LNCaP clone FGC (cell line): Measurements from ENCODE around the gene UGT1A3.

Experiments used
- DNase-seq: peaks from one replicate; pipeline ENCODE4 v3.0.0-alpha.2; 2011; ENCODE audit warnings: low read depth
- H3K4me3 ChIP-seq: 2 replicates; pipeline ENCODE4 v1.5.1; 2011; ENCODE audit warnings: mild to moderate bottlenecking, low read depth, low read length, control low read depth
- TF ChIP-seq, protein P1 (sequence below): IDR thresholded peaks from 2 replicates; pipeline ENCODE4 v1.5.1; 2012; ENCODE audit warnings: mild to moderate bottlenecking; ENCODE audit not compliant: control insufficient read depth, insufficient read depth; ENCODE audit errors: extremely low read depth

UGT1A3 gene

DNA sequence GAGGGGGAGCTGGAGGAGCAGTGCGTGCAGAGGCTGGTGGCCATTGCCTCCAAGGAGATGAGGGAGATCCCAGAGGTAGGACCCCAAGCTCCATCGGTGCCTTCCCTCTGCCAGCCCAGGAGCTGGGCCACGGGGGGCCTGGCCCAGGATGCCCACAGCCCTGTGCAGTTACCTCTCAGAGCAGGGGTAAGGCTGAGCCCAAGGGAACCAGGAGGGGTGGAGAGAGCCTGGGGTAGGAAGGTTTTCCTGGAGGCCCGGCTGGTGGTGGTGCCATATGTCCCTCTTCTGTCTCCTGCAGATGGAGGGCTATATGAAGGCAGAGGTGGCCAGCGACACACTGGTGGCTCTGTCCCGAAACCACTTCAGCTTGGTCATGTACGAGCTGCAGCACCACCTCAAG lies 60.7 kb downstream of the UGT1A3 start:
- no peak for DNase-seq
- TF ChIP-seq, protein P1, sequence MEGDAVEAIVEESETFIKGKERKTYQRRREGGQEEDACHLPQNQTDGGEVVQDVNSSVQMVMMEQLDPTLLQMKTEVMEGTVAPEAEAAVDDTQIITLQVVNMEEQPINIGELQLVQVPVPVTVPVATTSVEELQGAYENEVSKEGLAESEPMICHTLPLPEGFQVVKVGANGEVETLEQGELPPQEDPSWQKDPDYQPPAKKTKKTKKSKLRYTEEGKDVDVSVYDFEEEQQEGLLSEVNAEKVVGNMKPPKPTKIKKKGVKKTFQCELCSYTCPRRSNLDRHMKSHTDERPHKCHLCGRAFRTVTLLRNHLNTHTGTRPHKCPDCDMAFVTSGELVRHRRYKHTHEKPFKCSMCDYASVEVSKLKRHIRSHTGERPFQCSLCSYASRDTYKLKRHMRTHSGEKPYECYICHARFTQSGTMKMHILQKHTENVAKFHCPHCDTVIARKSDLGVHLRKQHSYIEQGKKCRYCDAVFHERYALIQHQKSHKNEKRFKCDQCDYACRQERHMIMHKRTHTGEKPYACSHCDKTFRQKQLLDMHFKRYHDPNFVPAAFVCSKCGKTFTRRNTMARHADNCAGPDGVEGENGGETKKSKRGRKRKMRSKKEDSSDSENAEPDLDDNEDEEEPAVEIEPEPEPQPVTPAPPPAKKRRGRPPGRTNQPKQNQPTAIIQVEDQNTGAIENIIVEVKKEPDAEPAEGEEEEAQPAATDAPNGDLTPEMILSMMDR, result no peak
- H3K4me3 ChIP-seq, result no peak overlapping the region

DNA sequence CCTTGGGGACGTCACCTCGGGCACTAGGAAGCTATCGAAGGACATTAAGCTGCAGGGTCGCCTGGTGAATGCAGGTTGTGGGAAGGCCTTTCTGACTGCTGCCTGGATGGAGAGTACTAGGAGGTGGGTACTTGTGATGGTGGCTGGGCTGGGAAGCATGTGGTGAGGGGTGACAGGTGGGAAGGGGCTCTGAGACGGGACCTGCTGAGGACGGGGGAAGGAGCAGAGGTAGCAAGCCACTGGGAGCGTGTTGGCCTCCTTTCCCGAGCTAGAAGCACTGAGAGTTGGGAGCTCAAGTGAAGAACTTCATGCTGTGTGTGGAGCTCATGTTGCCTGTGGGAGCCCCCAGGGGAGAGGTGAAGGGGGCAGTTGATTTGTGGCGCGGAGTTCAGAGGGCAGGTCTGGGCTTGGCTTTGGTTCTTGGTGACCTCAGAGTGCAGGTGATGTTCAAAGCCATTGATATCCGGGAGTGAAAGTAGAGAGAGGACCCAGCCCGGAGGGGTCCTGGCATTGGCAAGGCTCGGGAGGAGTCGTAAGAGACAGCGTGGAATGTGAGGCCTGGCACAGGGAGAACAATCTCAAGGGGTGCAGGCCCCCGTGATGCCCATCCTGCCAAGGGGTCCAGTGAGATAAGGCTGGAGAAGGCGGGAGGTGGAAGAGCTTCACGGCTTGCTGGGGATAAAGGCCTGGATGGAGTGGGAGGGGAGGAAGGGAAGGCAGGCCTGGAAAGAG lies 62.5 kb downstream of the UGT1A3 start:
- TF ChIP-seq, protein P1, result no peak
- H3K4me3 ChIP-seq, result no peak overlapping the region
- no peak for DNase-seq

DNA sequence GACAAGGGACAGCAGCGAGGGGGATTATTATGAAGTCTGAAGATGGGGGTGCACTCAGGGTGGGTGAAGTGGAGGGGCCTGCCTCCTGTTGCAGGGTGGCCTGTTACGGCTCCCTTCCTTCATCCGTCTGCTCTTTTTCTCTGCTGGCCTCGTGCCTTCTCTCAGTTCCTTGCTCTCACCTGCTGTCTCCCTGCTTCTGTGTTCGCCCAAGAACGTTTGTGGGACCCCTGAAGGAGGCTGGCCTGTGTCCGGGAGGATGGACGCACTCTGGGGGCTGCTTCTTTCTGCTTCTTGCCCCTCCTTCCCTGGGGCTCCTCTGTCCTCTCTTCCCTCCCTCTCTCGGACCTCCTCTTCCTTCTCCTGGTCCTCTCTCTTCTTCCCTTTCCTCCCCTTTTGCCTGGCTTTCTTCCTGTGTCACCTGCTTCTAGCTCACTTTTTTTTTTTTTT lies 63.1 kb downstream of the UGT1A3 start:
- TF ChIP-seq, protein P1, result no peak
- no peak overlapping the region for H3K4me3 ChIP-seq
- DNase-seq, result no peak

DNA sequence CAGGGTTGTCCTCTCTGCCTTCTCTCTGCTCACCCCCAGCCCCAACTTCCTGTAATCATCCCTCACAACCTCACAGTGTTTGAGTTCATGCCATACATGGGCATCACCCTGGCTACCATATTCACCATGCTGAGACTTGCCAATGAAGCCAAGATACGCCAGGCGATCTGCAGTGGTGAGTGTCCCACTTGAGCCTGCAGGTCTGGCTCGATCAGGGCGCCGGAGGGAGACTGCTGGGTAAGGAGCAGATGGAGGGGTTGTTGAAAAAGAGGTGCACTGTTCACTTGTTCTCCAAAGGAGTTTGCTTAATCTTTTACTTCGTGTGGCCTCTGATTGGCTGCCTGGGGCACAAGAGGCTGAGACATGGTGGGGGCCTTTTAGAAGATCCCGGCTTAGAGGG lies 63.9 kb downstream of the UGT1A3 start:
- TF ChIP-seq, protein P1, result no peak
- H3K4me3 ChIP-seq, result no peak overlapping the region
- DNase-seq, result no peak

DNA sequence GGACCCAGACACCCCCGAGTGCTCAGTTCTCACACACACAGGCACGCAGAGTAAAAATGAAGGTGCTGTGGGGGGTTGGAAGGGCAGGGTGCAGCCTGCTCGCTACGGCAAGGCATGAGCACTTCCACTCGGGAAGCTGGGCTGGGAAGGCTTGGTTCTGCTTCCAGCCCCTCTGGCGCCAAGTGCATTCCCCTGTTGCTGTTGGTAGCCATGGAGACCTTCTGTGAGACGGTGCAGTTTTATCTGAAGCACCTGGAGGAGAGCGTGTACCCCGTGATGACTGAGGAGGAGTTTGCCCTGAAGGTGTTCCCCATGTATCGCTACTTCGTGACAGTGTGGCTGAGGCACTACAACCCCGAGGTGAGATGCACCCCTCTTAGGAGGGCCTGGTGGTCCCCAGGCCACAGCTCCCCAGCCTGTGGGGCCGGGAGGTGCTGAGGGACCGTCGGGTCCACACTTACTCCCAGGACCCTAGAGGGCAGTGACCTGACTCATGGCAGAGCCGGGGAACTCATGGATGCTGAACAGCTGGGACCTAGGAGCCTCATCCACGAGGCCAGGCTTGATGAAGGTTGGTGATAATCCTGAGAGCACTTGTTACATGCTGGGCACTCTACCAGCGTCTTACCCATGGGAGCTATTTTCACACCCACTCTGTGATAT lies 64.8 kb downstream of the UGT1A3 start:
- DNase-seq, result no peak
- TF ChIP-seq, protein P1, result no peak
- H3K4me3 ChIP-seq, result no peak overlapping the region

DNA sequence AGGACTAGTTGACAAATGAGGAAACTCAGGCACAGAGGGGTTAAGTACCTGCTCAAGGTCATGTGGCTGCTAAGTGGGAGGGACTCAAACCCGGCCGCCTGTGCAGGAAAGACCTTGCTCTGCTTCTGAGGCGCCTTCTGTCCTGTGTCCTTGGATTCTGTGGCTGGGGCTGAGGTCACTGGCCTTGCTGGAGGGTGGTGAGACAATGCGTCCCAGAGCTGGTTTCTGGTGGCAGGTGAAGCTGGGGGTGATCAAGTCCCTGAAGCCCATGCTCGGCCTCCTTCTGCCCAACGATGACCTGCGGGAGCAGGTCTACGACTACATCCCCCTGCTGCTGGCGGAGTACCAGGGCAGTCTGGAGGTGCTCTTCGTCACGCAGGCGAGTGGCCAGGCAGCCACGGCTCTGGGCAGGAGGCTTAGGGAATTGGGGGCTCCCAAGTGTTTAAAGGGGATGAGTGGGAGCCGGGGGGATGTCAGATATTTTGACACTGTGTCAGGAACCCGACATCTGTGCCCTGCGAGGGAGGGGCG lies 65.4 kb downstream of the UGT1A3 start:
- H3K4me3 ChIP-seq, result no peak overlapping the region
- TF ChIP-seq, protein P1, result no peak

More for the DNA sequence above, 65.4 kb downstream of the UGT1A3 start:
- DNase-seq, result no peak
